HepG2 (cell line): Measurements from ENCODE around the gene SLC39A3. TPM values are rescaled to one million over a fixed set of nuclear protein-coding genes. Genes with fewer than 3 reads are reported as not detected.

Experiments
- ATAC-seq: fragments of 200-7000 bp; cut with Tn5 transposase; 3 replicates; pipeline ENCODE4 v1.9.1; 2020; ENCODE audit warnings: mild to moderate bottlenecking, moderate library complexity
- BruUV-seq: library from RNA; stranded (reverse); fragments of 400-500 nt; replicated peaks from 2 replicates; lab custom pipeline; 2021; lab: Mats Ljungman, UMichigan
- CTCF ChIA-PET: fragments of 300-600 bp; formaldehyde crosslinking; extraction: SDS; loops from one replicate; lab custom pipeline; 2021; ENCODE audit warnings: low total read pairs, inconsistent platforms, low intra/inter-chr PET ratio; lab: Yijun Ruan, JAX
- POLR2A ChIA-PET: fragments of 350-600 bp; sonication (Branson Sonifier 250); formaldehyde crosslinking; loops from one replicate; lab custom pipeline; 2020; ENCODE audit warnings: antibody characterized with exemption, inconsistent platforms; lab: Yijun Ruan, JAX
- DNase-seq: peaks from one replicate; pipeline ENCODE4 v3.0.0-alpha.2; 2015; ENCODE audit warnings: low spot score
- FAIRE-seq: peaks from 3 replicates; lab custom pipeline; 2011; peaks lifted over from hg19 to GRCh38; lab: Jason Lieb, UNC
- H2AFZ ChIP-seq: one replicate; pipeline ENCODE4 v1.6.1; 2011; ENCODE audit warnings: low read length, inconsistent platforms
- H3K27ac ChIP-seq: fragments of 300-600 bp; 3 replicates; pipeline ENCODE4 v1.8.0; 2011; ENCODE audit warnings: mixed run types, mild to moderate bottlenecking, mixed read lengths, low read length, inconsistent platforms; ENCODE audit not compliant: insufficient read depth; ENCODE audit errors: extremely low read length
- H3K27me3 ChIP-seq, 2 experiments: fragments of 200-600 bp in 1 of 2; 2 replicates in 1 of 2; 3 replicates in 1 of 2; pipeline versions ENCODE4 v1.6.0 to v1.8.0; 2011; ENCODE audit warnings: low read length in 2 of 2, mild to moderate bottlenecking in 2 of 2, moderate library complexity in 2 of 2, inconsistent platforms in 1 of 2; ENCODE audit not compliant: insufficient read depth in 2 of 2, control insufficient read depth in 1 of 2
- H3K36me3 ChIP-seq, 2 experiments: fragments of 200-600 bp in 1 of 2; replicated peaks in 1 of 2; 2 replicates in 1 of 2; 3 replicates in 1 of 2; pipeline versions ENCODE4 v1.5.1 to v1.8.0; 2011; ENCODE audit warnings: low read length in 2 of 2, inconsistent platforms in 1 of 2; ENCODE audit not compliant: insufficient read depth in 2 of 2, control insufficient read depth in 1 of 2
- H3K4me1 ChIP-seq: 2 replicates; pipeline ENCODE4 v1.5.1; 2012; ENCODE audit warnings: low read length, inconsistent platforms; ENCODE audit not compliant: insufficient read depth
- H3K4me2 ChIP-seq: 2 replicates; pipeline ENCODE4 v1.6.0; 2011; ENCODE audit warnings: low read depth, low read length, inconsistent platforms
- H3K4me3 ChIP-seq, 3 experiments: fragments of 200-600 bp in 1 of 3; sonication (generic), shearing (Covaris generic) in 1 of 3; replicated peaks in 1 of 3; 2 replicates each; pipeline ENCODE4 v1.5.1; 2011 to 2016; ENCODE audit warnings: low read length in 3 of 3, inconsistent platforms in 2 of 3, low read depth in 2 of 3, mild to moderate bottlenecking in 2 of 3, control low read depth in 1 of 3, mixed read lengths in 1 of 3; ENCODE audit not compliant: insufficient read depth in 1 of 3
- H3K79me2 ChIP-seq: one replicate; pipeline ENCODE4 v1.6.1; 2011; ENCODE audit warnings: low read length, inconsistent platforms; ENCODE audit not compliant: insufficient read depth
- H3K9ac ChIP-seq: 2 replicates; pipeline ENCODE4 v1.6.0; 2011; ENCODE audit warnings: mild to moderate bottlenecking, low read depth, low read length, inconsistent platforms; ENCODE audit not compliant: insufficient read depth
- H3K9me3 ChIP-seq: 2 replicates; pipeline ENCODE4 v1.5.1; 2012; ENCODE audit warnings: mild to moderate bottlenecking, low read length
- H4K20me1 ChIP-seq: 2 replicates; pipeline ENCODE4 v1.6.0; 2011; ENCODE audit warnings: inconsistent platforms, mild to moderate bottlenecking, low read length, moderate library complexity; ENCODE audit not compliant: insufficient read depth
- CHD2 ChIP-seq: IDR thresholded peaks from 2 replicates; pipeline ENCODE4 v1.6.1; 2011; ENCODE audit warnings: low read depth, low read length, improper control_type of control experiment
- FOXM1 ChIP-seq: sonication (generic); formaldehyde crosslinking; IDR thresholded peaks from 2 replicates; pipeline ENCODE4 v1.5.0; 2020; ENCODE audit warnings: missing genetic modification reagents
- HES4 ChIP-seq: sonication (generic); formaldehyde crosslinking; IDR thresholded peaks from 2 replicates; pipeline ENCODE4 v1.9.0; 2021; ENCODE audit warnings: mild to moderate bottlenecking, missing genetic modification reagents, borderline replicate concordance
- KLF16 ChIP-seq, 2 experiments: sonication (generic) in 1 of 2; formaldehyde crosslinking in 1 of 2; IDR thresholded peaks; 2 replicates each; pipeline versions ENCODE4 v1.6.1 to v1.8.0; 2016 to 2023; ENCODE audit warnings: missing genetic modification reagents in 2 of 2, missing compliant biosample characterization in 1 of 2
- MATR3 ChIP-seq: sonication (generic); formaldehyde crosslinking; IDR thresholded peaks from 2 replicates; pipeline ENCODE4 v1.4.0; 2020; ENCODE audit warnings: missing genetic modification reagents
- MTF2 ChIP-seq: sonication (generic); formaldehyde crosslinking; IDR thresholded peaks from 2 replicates; pipeline ENCODE4 v1.5.0; 2020; ENCODE audit warnings: missing genetic modification reagents, borderline replicate concordance
- YEATS4 ChIP-seq: sonication (generic); formaldehyde crosslinking; IDR thresholded peaks from 2 replicates; pipeline ENCODE4 v1.4.0; 2020; ENCODE audit warnings: missing genetic modification reagents, borderline replicate concordance
- ZBTB25 ChIP-seq: IDR thresholded peaks from 2 replicates; pipeline ENCODE4 v1.6.1; 2018; ENCODE audit warnings: missing genetic modification reagents
- ZFY ChIP-seq: sonication (generic); formaldehyde crosslinking; IDR thresholded peaks from 2 replicates; pipeline ENCODE4 v1.4.0; 2020; ENCODE audit warnings: missing genetic modification reagents
- ZMYM3 ChIP-seq: sonication (generic); formaldehyde crosslinking; IDR thresholded peaks from 2 replicates; pipeline ENCODE4 v1.5.1; 2020; ENCODE audit warnings: mild to moderate bottlenecking, missing genetic modification reagents
- ZNF142 ChIP-seq: sonication (generic); formaldehyde crosslinking; IDR thresholded peaks from 2 replicates; pipeline ENCODE4 v1.4.0; 2020; ENCODE audit warnings: missing genetic modification reagents
- WGBS: methylation state at CpG from one replicate; pipeline ENCODE4 v1.1.6; 2017; ENCODE audit warnings: low lambda C conversion rate; 5-methylcytosine and 5-hydroxymethylcytosine counted together
- in situ Hi-C: cut with HindIII; loops from 2 replicates; pipeline ENCODE4 v1.10.0; 2017; ENCODE audit warnings: low pct_unique_long_range_greater_than_20kb; ENCODE audit not compliant: extremely low pct_ligation_motif_present
- intact Hi-C: fragments of 100-400 bp; cut with micrococcal nuclease; formaldehyde crosslinking; loops from one replicate; pipeline ENCODE4 v1.10.0; 2022; ENCODE audit not compliant: unreplicated experiment
- polyA plus RNA-seq, 8 experiments: library from polyadenylated mRNA; depleted of rRNA in 3 of 8; stranded (reverse) in 7 of 8; unstranded in 1 of 8; fragments of >200 nt; fragmentation: Illumina TruSeq in 4 of 8; extraction: Trizol in 4 of 8; gene quantifications; 2 replicates each; pipeline versions ENCODE4 v1.2.1 to v1.2.3, GENCODE V29; 2011 to 2016; ENCODE audit warnings: low read depth in 4 of 8, missing spikeins in 1 of 8, mixed read lengths in 1 of 8; ENCODE audit not compliant: insufficient read depth in 1 of 8
- total RNA-seq, 5 experiments: library from RNA; depleted of rRNA; stranded (reverse); fragments of >200 nt; fragmentation: Illumina TruSeq; extraction: Trizol; gene quantifications; 2 replicates each; pipeline ENCODE4 v1.2.3, GENCODE V29; 2016; ENCODE audit warnings: low read depth in 1 of 5

The SLC39A3 gene
- total and polyA plus RNA-seq, 2 of the 13 experiments (the other 11 are each of a cell fraction or from before 2014, with no cell fraction given): 33.6 to 41.6 TPM

- Histone ChIP-seq H3K4me2 (no peak overlapping the region), H3K27ac (no peak overlapping the region), H3K79me2 (peaks cover 4% of the 10 kb centered on the region), H4K20me1 (no peaks in the 10 kb centered on the region), H2AFZ (no peak overlapping the region), H3K36me3 (peaks cover 5 to 30% of the 10 kb centered on the region in 2 experiments; a peak in 3 of 5 replicates), H3K9me3 (no peaks in the 10 kb centered on the region), H3K27me3 (no peaks in the 10 kb centered on the region; a peak in 1 of 5 replicates), H3K4me1 (no peaks in the 10 kb centered on the region; the same call in 1 of the 2 replicates)
- ChIA-PET POLR2A (no interaction called here), CTCF (no interaction called here)
- in situ Hi-C loops: no loop called here
- 81% methylated on average over 5 of the region's 12 CpGs for WGBS
- intact Hi-C loops: no loop called here
- BruUV-seq: no TSS peak
- no peak for TF ChIP-seq ZMYM3 (CRISPR knock-in tag)
- TF ChIP-seq HES4 (CRISPR knock-in tag): no peak
- no peak for TF ChIP-seq ZFY
- TF ChIP-seq MATR3 (CRISPR knock-in tag): no peak
- TF ChIP-seq, all 625 proteins: peak for 0
- Histone ChIP-seq H3K9ac (no peak overlapping the region), H3K4me3 (no peak overlapping the region)
- no peak for DNase-seq
- no peak for FAIRE-seq
- no peak for ATAC-seq
Measured at GRCh38 chr19:2735374-2735773, 4.4 kb downstream of the SLC39A3 start.

- no peak for ATAC-seq
- Histone ChIP-seq H2AFZ (no peak overlapping the region), H3K79me2 (peaks cover 4% of the 10 kb centered on the region), H3K4me3 (no peak overlapping the region), H4K20me1 (no peaks in the 10 kb centered on the region), H3K27ac (no peak overlapping the region), H3K9ac (no peak overlapping the region), H3K4me1 (no peaks in the 10 kb centered on the region; the same call in 1 of the 2 replicates), H3K27me3 (no peaks in the 10 kb centered on the region; a peak in 1 of 5 replicates), H3K36me3 (peaks cover 5 to 30% of the 10 kb centered on the region in 2 experiments; a peak in 3 of 5 replicates), H3K4me2 (no peak overlapping the region), H3K9me3 (no peaks in the 10 kb centered on the region)
- in situ Hi-C loops (no loop called here), intact Hi-C loops (no loop called here)
- BruUV-seq: no TSS peak
- DNase-seq: no peak
- FAIRE-seq: no peak
- CTCF ChIA-PET: no interaction called here
- 93% methylated on average over 22 of the region's 26 CpGs for WGBS
- POLR2A ChIA-PET: no interaction called here
- no peak for TF ChIP-seq ZBTB25 (CRISPR knock-in tag)
- TF ChIP-seq ZNF142 (CRISPR knock-in tag): no peak
- no peak for TF ChIP-seq CHD2
- TF ChIP-seq MTF2: no peak
- no peak for TF ChIP-seq YEATS4 (CRISPR knock-in tag)
- no peak for TF ChIP-seq FOXM1 (CRISPR knock-in tag)
- TF ChIP-seq KLF16 (CRISPR knock-in tag; IDR thresholded peaks at IDR 0.05): no peak
Measured at GRCh38 chr19:2734589-2735288, 5.1 kb downstream of the SLC39A3 start.
